Thyroid gland (tissue), 4 donors: ENCODE data around the gene ANKRD39. TPM values are rescaled to one million over a fixed set of nuclear protein-coding genes. Genes with fewer than 3 reads are reported as not detected.

Experiments
- DNase-seq, 2 donors: peaks; one replicate each; pipeline ENCODE4 v3.0.0-alpha.2; 2019
- H3K27ac ChIP-seq, 3 donors: fragments of 200-600 bp; sonication (generic); 1 replicate in 2 of 3; 2 replicates in 1 of 3; pipeline ENCODE4 v1.5.1; 2016 to 2019; ENCODE audit warnings: mild to moderate bottlenecking in 1 of 3, moderate library complexity in 1 of 3
- H3K27me3 ChIP-seq: fragments of 200-600 bp; sonication (generic); one replicate; pipeline ENCODE4 v1.5.1; 2019
- H3K36me3 ChIP-seq, 2 donors: fragments of 200-600 bp; sonication (generic); one replicate each; pipeline ENCODE4 v1.5.1; 2016 to 2019
- H3K4me1 ChIP-seq, 2 donors: fragments of 200-600 bp; sonication (generic); one replicate each; pipeline ENCODE4 v1.5.1; 2017 to 2019
- H3K4me3 ChIP-seq, 3 donors: fragments of 200-600 bp; sonication (generic); replicated peaks in 1 of 3; 1 replicate in 2 of 3; 2 replicates in 1 of 3; pipeline ENCODE4 v1.5.1; 2016; ENCODE audit warnings: mild to moderate bottlenecking in 1 of 3
- H3K9me3 ChIP-seq: fragments of 200-600 bp; sonication (generic); one replicate; pipeline ENCODE4 v1.5.1; 2017
- POLR2A ChIP-seq, 2 donors: fragments of 450-650 bp; IDR thresholded peaks; one replicate each; pipeline ENCODE4 v1.6.1; 2017; ENCODE audit warnings: antibody characterized with exemption in 2 of 2, mild to moderate bottlenecking in 2 of 2, moderate library complexity in 1 of 2
- WGBS, 2 donors: methylation state at CpG; one replicate each; pipeline ENCODE4 v1.1.5; 2017; 5-methylcytosine and 5-hydroxymethylcytosine counted together
- intact Hi-C: fragments of 100-400 bp; cut with DNase I; formaldehyde crosslinking; loops from one replicate; pipeline ENCODE4 v1.15.1; 2023
- total RNA-seq, 4 donors: library from RNA; depleted of rRNA; stranded (reverse); fragments of >200 nt; gene quantifications; one replicate each; pipeline ENCODE4 v1.2.3, GENCODE V29; 2016
- TF ChIP-seq, protein P1 (sequence below), 6 experiments: fragments of 200-600 bp in 3 of 6; fragments of 450-650 bp in 3 of 6; sonication (generic) in 3 of 6; IDR thresholded peaks; one replicate each; pipeline ENCODE4 v1.5.1; 2016 to 2019; ENCODE audit warnings: antibody characterized with exemption in 6 of 6, mild to moderate bottlenecking in 2 of 6, inconsistent platforms in 1 of 6, moderate library complexity in 1 of 6

Gene ANKRD39
- total RNA-seq, 4 donors from 2014 or later, result 11.6 to 25.7 (median 14.1) TPM

DNA sequence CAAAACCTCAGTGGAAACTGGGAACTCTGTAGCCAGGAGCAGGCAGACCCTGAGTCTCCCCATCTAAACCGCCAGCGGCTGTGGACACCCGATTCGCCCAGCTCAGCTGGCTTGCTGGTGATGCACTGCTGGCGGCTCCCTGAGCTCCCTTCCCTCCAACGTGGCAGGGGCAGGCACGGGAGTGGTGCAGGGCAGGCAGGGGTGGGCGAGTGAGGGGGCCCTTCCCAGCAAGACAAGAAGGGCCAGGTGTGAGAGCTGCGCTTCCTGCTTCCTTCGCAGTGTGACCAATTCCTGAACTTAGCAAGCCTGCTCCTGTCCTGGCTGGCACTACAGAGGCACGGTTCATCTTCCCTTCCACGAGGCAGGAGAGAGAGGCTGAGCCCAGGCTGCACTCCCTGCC lies 24.4 kb upstream of the ANKRD39 start:
- no peaks in the 10 kb centered on the region for H3K9me3 ChIP-seq
- intact Hi-C loops, result no loop called here
- H3K4me1 ChIP-seq, result no peaks in the 10 kb centered on the region
- H3K4me3 ChIP-seq, result no peak overlapping the region
- no peak overlapping the region for H3K27ac ChIP-seq
- no peaks in the 10 kb centered on the region for H3K27me3 ChIP-seq
- no peaks in the 10 kb centered on the region for H3K36me3 ChIP-seq
- 79 to 94% methylated on average over 7 to 9 of the region's 12 CpGs for WGBS, 2 donors
- no peak for TF ChIP-seq POLR2A (IDR thresholded peaks at IDR 0.05)
- TF ChIP-seq, protein P1, sequence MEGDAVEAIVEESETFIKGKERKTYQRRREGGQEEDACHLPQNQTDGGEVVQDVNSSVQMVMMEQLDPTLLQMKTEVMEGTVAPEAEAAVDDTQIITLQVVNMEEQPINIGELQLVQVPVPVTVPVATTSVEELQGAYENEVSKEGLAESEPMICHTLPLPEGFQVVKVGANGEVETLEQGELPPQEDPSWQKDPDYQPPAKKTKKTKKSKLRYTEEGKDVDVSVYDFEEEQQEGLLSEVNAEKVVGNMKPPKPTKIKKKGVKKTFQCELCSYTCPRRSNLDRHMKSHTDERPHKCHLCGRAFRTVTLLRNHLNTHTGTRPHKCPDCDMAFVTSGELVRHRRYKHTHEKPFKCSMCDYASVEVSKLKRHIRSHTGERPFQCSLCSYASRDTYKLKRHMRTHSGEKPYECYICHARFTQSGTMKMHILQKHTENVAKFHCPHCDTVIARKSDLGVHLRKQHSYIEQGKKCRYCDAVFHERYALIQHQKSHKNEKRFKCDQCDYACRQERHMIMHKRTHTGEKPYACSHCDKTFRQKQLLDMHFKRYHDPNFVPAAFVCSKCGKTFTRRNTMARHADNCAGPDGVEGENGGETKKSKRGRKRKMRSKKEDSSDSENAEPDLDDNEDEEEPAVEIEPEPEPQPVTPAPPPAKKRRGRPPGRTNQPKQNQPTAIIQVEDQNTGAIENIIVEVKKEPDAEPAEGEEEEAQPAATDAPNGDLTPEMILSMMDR (IDR thresholded peaks at IDR 0.05), result no peak
- no peak for DNase-seq

DNA sequence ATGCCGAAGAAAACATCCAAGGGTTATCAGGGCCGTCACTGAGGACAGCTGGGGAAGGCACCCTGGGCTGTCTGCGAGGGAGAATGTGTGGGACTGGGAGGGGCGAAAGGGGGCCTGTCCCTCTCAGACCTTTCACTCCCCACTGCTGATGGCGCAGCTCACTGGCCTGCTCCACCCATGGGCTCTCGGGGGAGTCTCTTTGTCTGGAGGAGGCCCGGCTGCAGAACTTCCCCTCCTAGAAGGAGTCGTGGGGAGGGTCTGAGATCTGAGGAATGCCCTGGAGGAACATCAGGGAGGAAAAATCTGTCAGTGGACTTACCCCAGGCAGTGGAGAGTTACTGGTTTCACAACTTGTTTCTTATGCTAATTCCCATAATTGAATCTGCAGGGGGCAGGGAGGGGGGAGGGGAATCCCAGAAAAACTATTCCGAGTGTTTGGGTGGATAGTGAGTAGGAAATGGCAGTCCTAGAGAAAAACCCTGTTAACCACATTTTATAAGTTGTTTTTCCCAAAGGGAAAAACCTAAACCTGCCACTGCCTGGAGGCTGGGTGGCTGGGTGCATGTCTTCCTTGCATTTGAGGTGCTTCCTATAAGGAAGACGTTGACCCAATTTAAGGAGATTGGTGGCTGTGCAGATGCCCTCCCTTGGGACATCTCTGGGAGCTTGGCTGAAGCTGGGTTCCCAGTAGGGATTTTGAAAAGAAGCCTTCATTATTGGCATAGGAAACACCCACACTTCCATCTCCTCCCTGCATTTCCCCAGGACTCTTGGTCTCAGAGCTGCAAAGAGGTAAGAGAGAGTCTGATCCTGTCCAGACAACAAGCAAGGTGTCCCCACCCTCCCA lies 23.8 kb upstream of the ANKRD39 start:
- WGBS, 2 donors, result 74 to 82% methylated on average over 10 of the region's 10 CpGs
- DNase-seq, result no peak
- intact Hi-C loops, result no loop called here
- no peaks in the 10 kb centered on the region for H3K9me3 ChIP-seq
- no peaks in the 10 kb centered on the region for H3K4me1 ChIP-seq
- TF ChIP-seq POLR2A (IDR thresholded peaks at IDR 0.05), result no peak
- TF ChIP-seq, protein P1 (IDR thresholded peaks at IDR 0.05), result no peak
- no peaks in the 10 kb centered on the region for H3K27me3 ChIP-seq
- H3K4me3 ChIP-seq, result no peak overlapping the region
- no peak overlapping the region for H3K27ac ChIP-seq
- H3K36me3 ChIP-seq, result no peaks in the 10 kb centered on the region

DNA sequence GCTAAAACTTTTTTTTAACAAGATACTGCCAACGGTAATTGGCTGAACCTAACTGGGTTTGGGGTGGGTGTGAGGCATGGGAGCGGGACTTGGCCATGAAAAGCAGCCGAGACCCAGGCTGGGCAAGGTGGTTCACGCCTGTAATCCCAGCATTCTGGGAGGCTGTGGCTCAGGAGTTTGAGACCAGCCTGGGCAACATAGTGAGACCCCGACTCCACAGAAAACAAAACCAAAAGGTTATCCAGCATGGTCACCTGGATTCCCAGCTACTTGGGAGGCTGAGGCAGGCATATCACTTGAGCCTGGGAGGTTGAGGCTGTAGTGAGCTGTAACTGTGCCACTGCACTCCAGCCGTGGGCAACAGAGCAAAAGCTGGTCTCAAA lies 23.1 kb upstream of the ANKRD39 start:
- 87 to 97% methylated on average over 6 of the region's 6 CpGs for WGBS, 2 donors
- intact Hi-C loops, result no loop called here
- TF ChIP-seq, protein P1 (IDR thresholded peaks at IDR 0.05), result no peak
- Histone ChIP-seq H3K4me3 (no peak overlapping the region), H3K9me3 (no peaks in the 10 kb centered on the region), H3K27ac (no peak overlapping the region), H3K27me3 (no peaks in the 10 kb centered on the region), H3K36me3 (no peaks in the 10 kb centered on the region), H3K4me1 (no peaks in the 10 kb centered on the region)
- DNase-seq, result no peak

DNA sequence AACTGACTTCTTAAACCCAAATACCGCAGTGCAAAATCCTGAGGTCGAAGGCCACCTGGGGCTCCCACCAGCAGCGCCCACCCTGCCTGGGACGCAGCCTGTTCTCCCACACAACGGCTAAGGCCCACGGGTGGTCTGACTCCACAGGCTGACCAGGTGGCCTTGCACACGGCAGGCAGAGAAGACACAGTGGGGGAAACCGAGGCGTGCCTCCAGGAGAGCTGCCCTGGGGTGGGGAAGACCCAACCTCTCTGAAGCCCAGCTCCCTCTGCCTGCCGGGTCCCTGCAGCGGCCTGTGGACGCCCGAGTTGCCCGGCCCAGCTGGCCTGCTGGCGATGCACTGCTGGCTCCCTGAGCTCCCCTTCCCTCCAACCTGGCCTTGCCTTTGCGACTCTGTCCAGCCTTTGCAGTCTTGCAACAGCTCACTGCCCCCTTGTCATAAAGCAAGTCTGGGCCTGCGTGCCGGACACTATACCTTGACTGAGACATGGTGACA lies 21.8 kb upstream of the ANKRD39 start:
- Histone ChIP-seq H3K9me3 (no peaks in the 10 kb centered on the region), H3K4me3 (no peak overlapping the region), H3K4me1 (no peaks in the 10 kb centered on the region), H3K27ac (no peak overlapping the region), H3K36me3 (no peaks in the 10 kb centered on the region), H3K27me3 (no peaks in the 10 kb centered on the region)
- intact Hi-C loops, result no loop called here
- no peak for TF ChIP-seq POLR2A (IDR thresholded peaks at IDR 0.05)
- 94 to 97% methylated on average over 12 to 14 of the region's 18 CpGs for whole genome bisulfite sequencing, 2 donors
- DNase-seq, result no peak

DNA sequence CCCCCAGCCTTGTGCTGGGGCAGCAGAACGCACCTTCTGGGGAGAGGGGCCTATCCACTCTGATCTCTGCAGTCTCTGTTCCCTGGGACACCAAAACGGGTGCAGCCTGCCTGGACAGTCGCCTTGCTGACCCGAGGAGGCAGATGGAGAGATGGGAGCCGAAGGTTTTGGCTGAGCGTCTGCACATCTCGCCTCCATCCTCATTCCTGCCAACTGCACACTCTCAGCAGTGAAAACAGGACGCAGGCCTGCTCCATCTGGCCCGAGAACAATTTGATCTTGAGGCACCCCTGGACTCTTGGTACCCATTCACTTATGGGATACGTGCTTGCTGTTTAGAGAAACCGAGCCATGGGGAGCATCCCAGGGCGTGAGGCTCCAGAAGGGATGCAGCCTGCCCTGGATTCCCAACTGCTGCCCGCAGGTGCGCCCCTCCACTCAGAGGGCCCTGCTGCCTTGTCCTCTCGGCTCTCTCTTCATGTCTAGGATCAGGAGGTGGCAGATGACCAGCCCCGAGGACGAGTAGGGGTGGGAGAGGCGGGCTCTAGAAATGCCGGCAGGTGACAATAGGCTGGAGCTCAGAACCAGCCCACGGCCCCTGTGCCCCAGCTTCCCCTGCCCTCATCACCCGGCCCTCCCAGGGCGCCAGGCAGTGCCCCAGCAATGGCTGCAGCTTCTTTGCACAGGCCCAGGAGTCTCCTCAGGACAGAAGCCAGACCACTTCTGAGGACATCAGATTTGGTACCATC lies 21.2 kb upstream of the ANKRD39 start:
- no peaks in the 10 kb centered on the region for H3K36me3 ChIP-seq
- no peaks in the 10 kb centered on the region for H3K27me3 ChIP-seq
- no peak overlapping the region for H3K27ac ChIP-seq
- no peaks in the 10 kb centered on the region for H3K9me3 ChIP-seq
- intact Hi-C loops, result no loop called here
- TF ChIP-seq, protein P1 (IDR thresholded peaks at IDR 0.05), result no peak
- TF ChIP-seq POLR2A (IDR thresholded peaks at IDR 0.05), result no peak
- DNase-seq, result no peak
- no peak overlapping the region for H3K4me3 ChIP-seq
- H3K4me1 ChIP-seq, result peaks cover 0 to 2% of the 10 kb centered on the region in 2 donors
- WGBS, 2 donors, result 84 to 86% methylated on average over 17 to 18 of the region's 22 CpGs
